Skeletal muscle tissue (tissue), 4 donors: ENCODE results near the gene MAP3K20. TPM values are rescaled to one million over a fixed set of nuclear protein-coding genes. Genes with fewer than 3 reads are reported as not detected.
"Not testable (repeated sequence)": the region's sequence is repeated elsewhere in the genome, so short reads cannot be mapped to it uniquely, and the experiment has no call there.

Experiments used
- H3K27ac ChIP-seq: one replicate; pipeline ENCODE4 v1.7.0; 2013; ENCODE audit warnings: mild to moderate bottlenecking, low read depth, low read length, inconsistent platforms
- H3K27me3 ChIP-seq, 3 donors: one replicate each; pipeline ENCODE4 v1.7.0; 2013; ENCODE audit warnings: low read length in 3 of 3; ENCODE audit not compliant: control insufficient read depth in 3 of 3, insufficient read depth in 3 of 3
- H3K36me3 ChIP-seq, 3 donors: one replicate each; pipeline ENCODE4 v1.7.0; 2013; ENCODE audit warnings: low read length in 3 of 3; ENCODE audit not compliant: control insufficient read depth in 3 of 3, insufficient read depth in 3 of 3
- H3K4me1 ChIP-seq, 3 donors: one replicate each; pipeline ENCODE4 v1.7.0; 2013; ENCODE audit warnings: low read length in 3 of 3, mild to moderate bottlenecking in 3 of 3; ENCODE audit not compliant: control insufficient read depth in 3 of 3, insufficient read depth in 3 of 3
- H3K4me3 ChIP-seq, 3 donors: one replicate each; pipeline ENCODE4 v1.7.0; 2013; ENCODE audit warnings: low read length in 3 of 3
- H3K9ac ChIP-seq, 3 donors: one replicate each; pipeline ENCODE4 v1.7.0; 2013; ENCODE audit warnings: low read length in 3 of 3, mild to moderate bottlenecking in 3 of 3, moderate library complexity in 2 of 3, low read depth in 1 of 3
- H3K9me3 ChIP-seq, 3 donors: one replicate each; pipeline ENCODE4 v1.7.0; 2013; ENCODE audit warnings: low read length in 3 of 3; ENCODE audit not compliant: control insufficient read depth in 3 of 3
- total RNA-seq: library from RNA; depleted of rRNA; stranded (reverse); fragments of >200 nt; gene quantifications from one replicate; pipeline ENCODE4 v1.2.3, GENCODE V29; 2014
- donor health status: Osteomylitis.

MAP3K20 gene
- total RNA-seq, 1 donor from 2014 or later = 52.7 TPM

- Histone ChIP-seq H3K4me1 (no peaks in the 10 kb centered on the region), H3K9ac (no peak overlapping the region), H3K27me3 (no peaks in the 10 kb centered on the region), H3K4me3 (no peak overlapping the region), H3K27ac (no peak overlapping the region), H3K36me3 (peaks cover 0 to 3% (median 0%) of the 10 kb centered on the region in 3 donors), H3K9me3 (no peaks in the 10 kb centered on the region)
Observed at GRCh38 chr2:173249661-173250641, 174.3 kb downstream of the MAP3K20 start.

GRCh38 chr2:173251225-173251624, 175.6 kb downstream of the MAP3K20 start:
- Histone ChIP-seq H3K9me3 (no peaks in the 10 kb centered on the region), H3K27me3 (no peaks in the 10 kb centered on the region), H3K27ac (no peak overlapping the region), H3K4me3 (no peak overlapping the region), H3K9ac (no peak overlapping the region), H3K36me3 (peaks cover 0 to 3% (median 0%) of the 10 kb centered on the region in 3 donors), H3K4me1 (no peaks in the 10 kb centered on the region)

GRCh38 chr2:173252581-173252980, 176.9 kb downstream of the MAP3K20 start:
- Histone ChIP-seq H3K4me3 (no peak overlapping the region), H3K4me1 (no peaks in the 10 kb centered on the region), H3K27ac (no peak overlapping the region), H3K9ac (no peak overlapping the region), H3K27me3 (no peaks in the 10 kb centered on the region), H3K36me3 (peaks cover 0 to 3% (median 0%) of the 10 kb centered on the region in 3 donors), H3K9me3 (no peaks in the 10 kb centered on the region)

- no peak overlapping the region for H3K27ac ChIP-seq
- H3K4me3 ChIP-seq = no peak overlapping the region
- peaks cover 0 to 5% (median 3%) of the 10 kb centered on the region in 3 donors for H3K36me3 ChIP-seq
- no peaks in the 10 kb centered on the region for H3K9me3 ChIP-seq
- H3K27me3 ChIP-seq = no peaks in the 10 kb centered on the region
- no peak overlapping the region for H3K9ac ChIP-seq
- H3K4me1 ChIP-seq = no peaks in the 10 kb centered on the region
Observed at GRCh38 chr2:173254659-173255058, 179.0 kb downstream of the MAP3K20 start.

GRCh38 chr2:173258701-173259100, 183.1 kb downstream of the MAP3K20 start:
- no peaks in the 10 kb centered on the region for H3K27me3 ChIP-seq
- H3K4me3 ChIP-seq = no peak overlapping the region
- H3K4me1 ChIP-seq = no peaks in the 10 kb centered on the region
- no peaks in the 10 kb centered on the region for H3K9me3 ChIP-seq
- H3K9ac ChIP-seq = no peak overlapping the region
- H3K27ac ChIP-seq = no peak overlapping the region
- peaks cover 0 to 9% (median 5%) of the 10 kb centered on the region in 3 donors for H3K36me3 ChIP-seq

- H3K27ac ChIP-seq, H3K27me3 ChIP-seq, H3K4me3 ChIP-seq, H3K9ac ChIP-seq, H3K9me3 ChIP-seq, H3K36me3 ChIP-seq, H3K4me1 ChIP-seq: not testable (repeated sequence)
Observed at GRCh38 chr2:173262356-173262755, 186.7 kb downstream of the MAP3K20 start.

- H3K27me3 ChIP-seq = no peaks in the 10 kb centered on the region
- H3K9ac ChIP-seq = no peak overlapping the region
- H3K27ac ChIP-seq = no peak overlapping the region
- no peaks in the 10 kb centered on the region for H3K4me1 ChIP-seq
- peaks cover 5 to 9% (median 5%) of the 10 kb centered on the region in 3 donors for H3K36me3 ChIP-seq
- no peak overlapping the region for H3K4me3 ChIP-seq
- no peaks in the 10 kb centered on the region for H3K9me3 ChIP-seq
Observed at GRCh38 chr2:173264151-173264550, 188.5 kb downstream of the MAP3K20 start.

GRCh38 chr2:173264603-173265366, 189.1 kb downstream of the MAP3K20 start:
- Histone ChIP-seq H3K27ac (no peak overlapping the region), H3K4me3 (no peak overlapping the region), H3K9me3 (no peaks in the 10 kb centered on the region), H3K4me1 (no peaks in the 10 kb centered on the region), H3K36me3 (peaks cover 4 to 5% (median 5%) of the 10 kb centered on the region in 3 donors), H3K9ac (no peak overlapping the region), H3K27me3 (no peaks in the 10 kb centered on the region)

GRCh38 chr2:173271135-173271534, 195.5 kb downstream of the MAP3K20 start:
- Histone ChIP-seq H3K9ac (no peak overlapping the region), H3K27ac (no peak overlapping the region), H3K4me3 (no peak overlapping the region), H3K27me3 (no peaks in the 10 kb centered on the region), H3K9me3 (peaks cover 0 to 7% (median 3%) of the 10 kb centered on the region in 3 donors), H3K4me1 (no peaks in the 10 kb centered on the region), H3K36me3 (no peaks in the 10 kb centered on the region)

- Histone ChIP-seq H3K4me3 (no peak overlapping the region), H3K4me1 (no peaks in the 10 kb centered on the region), H3K9me3 (peaks cover 0 to 7% (median 3%) of the 10 kb centered on the region in 3 donors), H3K36me3 (no peaks in the 10 kb centered on the region), H3K27me3 (no peaks in the 10 kb centered on the region), H3K9ac (no peak overlapping the region), H3K27ac (no peak overlapping the region)
Observed at GRCh38 chr2:173271825-173272224, 196.2 kb downstream of the MAP3K20 start.
